BJ (cell line): Measurements from ENCODE around the gene RPS21. TPM values are rescaled to one million over a fixed set of nuclear protein-coding genes. Genes with fewer than 3 reads are reported as not detected.

ENCODE experiments used
- CTCF ChIA-PET: fragments of 350-600 bp; formaldehyde crosslinking; extraction: SDS; loops from one replicate; lab custom pipeline; 2021; ENCODE audit warnings: antibody characterized with exemption, inconsistent platforms; lab: Yijun Ruan, JAX
- POLR2A ChIA-PET: fragments of 300-600 bp; sonication (Branson Sonifier 250); formaldehyde crosslinking; extraction: SDS; loops from one replicate; lab custom pipeline; 2021; ENCODE audit warnings: antibody characterized with exemption; lab: Charles Lee
- DNase-seq: peaks from one replicate; pipeline ENCODE4 v3.0.0-alpha.2; 2011; ENCODE audit warnings: low read depth
- H3K27me3 ChIP-seq: 2 replicates; pipeline ENCODE4 v1.6.0; 2011; ENCODE audit warnings: low read length; ENCODE audit not compliant: control insufficient read depth, insufficient read depth
- H3K36me3 ChIP-seq: 2 replicates; pipeline ENCODE4 v1.5.1; 2011; ENCODE audit warnings: low read length; ENCODE audit not compliant: control insufficient read depth, insufficient read depth
- H3K4me3 ChIP-seq: 2 replicates; pipeline ENCODE4 v1.5.1; 2011; ENCODE audit warnings: low read depth, mild to moderate bottlenecking, control low read depth, low read length
- polyA plus RNA-seq: library from polyadenylated mRNA; depleted of rRNA; stranded (reverse); fragments of >200 nt; gene quantifications from 2 replicates; pipeline ENCODE4 v1.2.3, GENCODE V29; 2011
- TF ChIP-seq, protein P1 (sequence below): IDR thresholded peaks from 2 replicates; pipeline ENCODE4 v1.5.1; 2011; ENCODE audit warnings: low read depth, mild to moderate bottlenecking, control low read depth, inconsistent platforms, low read length, moderate library complexity; ENCODE audit not compliant: insufficient read depth

RPS21 gene
- polyA plus RNA-seq, 1 experiment, result 3,818 TPM

- no peak for DNase-seq
- no peaks in the 10 kb centered on the region for H3K27me3 ChIP-seq
- ChIA-PET POLR2A (no interaction called here), CTCF (no interaction called here)
- H3K36me3 ChIP-seq, result peaks cover 1% of the 10 kb centered on the region; the same call in 1 of the 2 replicates
- no peak overlapping the region for H3K4me3 ChIP-seq
- TF ChIP-seq, protein P1, sequence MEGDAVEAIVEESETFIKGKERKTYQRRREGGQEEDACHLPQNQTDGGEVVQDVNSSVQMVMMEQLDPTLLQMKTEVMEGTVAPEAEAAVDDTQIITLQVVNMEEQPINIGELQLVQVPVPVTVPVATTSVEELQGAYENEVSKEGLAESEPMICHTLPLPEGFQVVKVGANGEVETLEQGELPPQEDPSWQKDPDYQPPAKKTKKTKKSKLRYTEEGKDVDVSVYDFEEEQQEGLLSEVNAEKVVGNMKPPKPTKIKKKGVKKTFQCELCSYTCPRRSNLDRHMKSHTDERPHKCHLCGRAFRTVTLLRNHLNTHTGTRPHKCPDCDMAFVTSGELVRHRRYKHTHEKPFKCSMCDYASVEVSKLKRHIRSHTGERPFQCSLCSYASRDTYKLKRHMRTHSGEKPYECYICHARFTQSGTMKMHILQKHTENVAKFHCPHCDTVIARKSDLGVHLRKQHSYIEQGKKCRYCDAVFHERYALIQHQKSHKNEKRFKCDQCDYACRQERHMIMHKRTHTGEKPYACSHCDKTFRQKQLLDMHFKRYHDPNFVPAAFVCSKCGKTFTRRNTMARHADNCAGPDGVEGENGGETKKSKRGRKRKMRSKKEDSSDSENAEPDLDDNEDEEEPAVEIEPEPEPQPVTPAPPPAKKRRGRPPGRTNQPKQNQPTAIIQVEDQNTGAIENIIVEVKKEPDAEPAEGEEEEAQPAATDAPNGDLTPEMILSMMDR, result no peak
These were observed 39.5 kb upstream of the RPS21 start for GRCh38 chr20:62347445-62347844.

- CTCF ChIA-PET, result no interaction called here
- TF ChIP-seq, protein P1, result no peak
- Histone ChIP-seq H3K4me3 (no peak overlapping the region), H3K27me3 (no peaks in the 10 kb centered on the region), H3K36me3 (peaks cover 1% of the 10 kb centered on the region; the same call in 1 of the 2 replicates)
- POLR2A ChIA-PET, result no interaction called here
- DNase-seq, result no peak
These were observed 38.3 kb upstream of the RPS21 start for GRCh38 chr20:62348604-62349003.

DNA sequence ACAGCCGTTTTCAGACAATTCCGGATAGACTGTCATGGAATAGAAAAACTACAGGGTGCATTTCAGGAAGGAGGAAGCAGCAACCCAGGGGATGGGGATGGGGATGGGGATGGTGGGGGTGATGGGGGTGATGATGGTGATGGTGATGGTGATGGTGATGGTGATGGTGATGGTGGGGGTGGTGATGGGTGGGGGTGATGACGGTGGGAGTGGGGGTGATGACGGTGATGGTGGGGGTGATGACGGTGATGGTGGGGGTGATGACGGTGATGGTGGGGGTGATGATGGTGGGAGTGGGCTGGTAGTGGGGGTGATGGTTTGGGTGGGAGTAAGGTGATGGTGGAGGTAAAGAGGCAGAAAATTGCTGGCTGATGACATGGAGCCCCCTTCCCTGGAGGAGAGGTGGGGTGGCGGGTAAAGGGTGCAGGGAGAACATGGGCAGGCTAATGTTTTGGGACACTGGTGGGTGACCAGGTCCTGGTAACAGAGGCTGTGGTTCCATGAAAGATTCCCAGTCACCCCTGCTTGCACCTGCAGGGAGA lies 37.3 kb upstream of the RPS21 start:
- TF ChIP-seq, protein P1, result no peak
- Histone ChIP-seq H3K36me3 (peaks cover 1% of the 10 kb centered on the region; the same call in 1 of the 2 replicates), H3K4me3 (no peak overlapping the region), H3K27me3 (no peaks in the 10 kb centered on the region)
- no peak for DNase-seq
- POLR2A ChIA-PET, result no interaction called here
- CTCF ChIA-PET, result interaction anchor here (1.0 kb wide), 1 partner anchor 26 kb away, joined by 4 read pairs; no protein-coding TSS in a partner anchor

DNA sequence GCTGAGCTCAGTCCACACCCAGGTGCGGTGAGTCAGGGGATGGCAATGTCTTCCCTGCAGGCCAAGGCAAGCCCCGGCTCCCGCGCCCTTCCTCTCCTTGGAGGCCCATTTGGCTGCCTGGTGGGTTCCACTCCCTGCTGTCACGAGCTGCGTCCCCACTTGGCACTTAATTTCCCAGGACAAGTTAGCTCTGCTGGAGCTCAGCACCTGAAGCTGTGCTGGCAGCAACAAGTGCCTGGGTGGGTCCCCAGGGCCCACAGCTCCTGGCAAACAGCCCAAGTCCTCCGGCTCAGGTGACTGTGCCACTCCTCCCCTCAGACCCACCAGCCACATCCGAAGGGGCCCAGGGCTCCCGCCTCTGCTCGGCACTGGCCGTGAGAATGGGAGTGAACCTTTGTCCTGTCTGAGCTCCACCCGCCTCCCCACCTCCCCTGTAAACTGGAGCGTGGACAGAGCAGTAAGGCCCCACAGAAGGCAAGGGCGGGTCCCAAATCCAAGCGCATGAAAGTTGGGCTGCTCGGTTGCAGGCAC lies 36.7 kb upstream of the RPS21 start:
- POLR2A ChIA-PET, result no interaction called here
- H3K4me3 ChIP-seq, result no peak overlapping the region
- H3K36me3 ChIP-seq, result peaks cover 1% of the 10 kb centered on the region; the same call in 1 of the 2 replicates
- H3K27me3 ChIP-seq, result no peaks in the 10 kb centered on the region
- CTCF ChIA-PET, result interaction anchor here (0.9 to 1.0 kb wide), 2 partner anchors 19 to 26 kb away, joined by 3 to 4 read pairs; no protein-coding TSS in a partner anchor
- DNase-seq, result no peak
- TF ChIP-seq, protein P1, result no peak

- TF ChIP-seq, protein P1, result no peak
- H3K27me3 ChIP-seq, result no peaks in the 10 kb centered on the region
- CTCF ChIA-PET, result interaction anchor here (0.9 to 1.0 kb wide), 2 partner anchors 18 to 25 kb away, joined by 3 to 4 read pairs; no protein-coding TSS in a partner anchor
- H3K36me3 ChIP-seq, result peaks cover 1% of the 10 kb centered on the region; the same call in 1 of the 2 replicates
- no peak for DNase-seq
- H3K4me3 ChIP-seq, result no peak overlapping the region
- POLR2A ChIA-PET, result no interaction called here
These were observed 36.1 kb upstream of the RPS21 start for GRCh38 chr20:62350629-62351422.
